H9 (cell line): ENCODE data around the gene EML5. TPM values are rescaled to one million over a fixed set of nuclear protein-coding genes. Genes with fewer than 3 reads are reported as not detected.

Experiments used
- DNase-seq: peaks from one replicate; pipeline ENCODE4 v3.0.0-alpha.2; 2017
- H2AFZ ChIP-seq: one replicate; pipeline ENCODE4 v1.6.1; 2013; ENCODE audit warnings: mild to moderate bottlenecking, low read length, control low read depth, moderate library complexity
- H2AK5ac ChIP-seq: 2 replicates; pipeline ENCODE4 v1.6.1; 2013; ENCODE audit warnings: low read length, control low read depth, mixed read lengths; ENCODE audit not compliant: insufficient read length
- H2BK120ac ChIP-seq: one replicate; pipeline ENCODE4 v1.6.1; 2013; ENCODE audit warnings: low read depth, mild to moderate bottlenecking, low read length, control low read depth, inconsistent platforms; ENCODE audit not compliant: poor library complexity, severe bottlenecking
- H2BK12ac ChIP-seq: 2 replicates; pipeline ENCODE4 v1.6.1; 2013; ENCODE audit warnings: low read length, control low read depth, mixed read lengths, low read depth; ENCODE audit not compliant: insufficient read length
- H2BK15ac ChIP-seq: 2 replicates; pipeline ENCODE4 v1.6.1; 2013; ENCODE audit warnings: low read depth, low read length, control low read depth
- H2BK20ac ChIP-seq: one replicate; pipeline ENCODE4 v1.6.1; 2013; ENCODE audit warnings: low read depth, mild to moderate bottlenecking, low read length, control low read depth, inconsistent platforms; ENCODE audit not compliant: poor library complexity, severe bottlenecking
- H2BK5ac ChIP-seq: 2 replicates; pipeline ENCODE4 v1.6.1; 2013; ENCODE audit warnings: low read length, control low read depth, mixed read lengths; ENCODE audit not compliant: insufficient read length
- H3K14ac ChIP-seq: 2 replicates; pipeline ENCODE4 v1.6.1; 2013; ENCODE audit warnings: low read length, control low read depth; ENCODE audit not compliant: insufficient read depth
- H3K18ac ChIP-seq: 2 replicates; pipeline ENCODE4 v1.6.1; 2013; ENCODE audit warnings: low read depth, mild to moderate bottlenecking, mixed read lengths, low read length, control low read depth; ENCODE audit not compliant: insufficient read length
- H3K23ac ChIP-seq: 2 replicates; pipeline ENCODE4 v1.6.1; 2013; ENCODE audit warnings: low read length, control low read depth, mixed read lengths, low read depth; ENCODE audit not compliant: insufficient read length
- H3K23me2 ChIP-seq: 2 replicates; pipeline ENCODE4 v1.6.1; 2013; ENCODE audit warnings: low read depth, mild to moderate bottlenecking, mixed read lengths, low read length, control low read depth; ENCODE audit not compliant: insufficient read length, poor library complexity, severe bottlenecking
- H3K27ac ChIP-seq: 2 replicates; pipeline ENCODE4 v1.5.1; 2013; ENCODE audit warnings: low read length, control low read depth, mixed read lengths, low read depth; ENCODE audit not compliant: insufficient read length
- H3K27me3 ChIP-seq: 2 replicates; pipeline ENCODE4 v1.6.1; 2013; ENCODE audit warnings: low read length, control low read depth, inconsistent platforms; ENCODE audit not compliant: insufficient read depth
- H3K4ac ChIP-seq: 2 replicates; pipeline ENCODE4 v1.6.1; 2013; ENCODE audit warnings: low read depth, mild to moderate bottlenecking, control low read depth, inconsistent platforms, low read length, moderate library complexity
- H3K4me1 ChIP-seq: 2 replicates; pipeline ENCODE4 v1.6.1; 2013; ENCODE audit warnings: low read length, control low read depth, inconsistent platforms; ENCODE audit not compliant: insufficient read depth
- H3K4me2 ChIP-seq: 2 replicates; pipeline ENCODE4 v1.6.1; 2013; ENCODE audit warnings: low read length, control low read depth, mixed read lengths; ENCODE audit not compliant: insufficient read length, insufficient read depth
- H3K56ac ChIP-seq: 2 replicates; pipeline ENCODE4 v1.6.1; 2013; ENCODE audit warnings: low read depth, mild to moderate bottlenecking, mixed read lengths, low read length, control low read depth; ENCODE audit not compliant: insufficient read length
- H3K79me1 ChIP-seq: 2 replicates; pipeline ENCODE4 v1.6.1; 2013; ENCODE audit warnings: low read depth, mild to moderate bottlenecking, moderate library complexity, low read length, control low read depth, inconsistent platforms; ENCODE audit not compliant: insufficient read depth, poor library complexity, severe bottlenecking
- H3K79me2 ChIP-seq: 2 replicates; pipeline ENCODE4 v1.6.1; 2013; ENCODE audit warnings: low read length, control low read depth, inconsistent platforms; ENCODE audit not compliant: insufficient read depth
- H3K9ac ChIP-seq: 2 replicates; pipeline ENCODE4 v1.6.1; 2013; ENCODE audit warnings: low read length, control low read depth, mixed read lengths; ENCODE audit not compliant: insufficient read length; ENCODE audit errors: extremely low read depth
- H3K9me3 ChIP-seq: one replicate; pipeline ENCODE4 v1.6.1; 2013; ENCODE audit warnings: low read depth, low read length, inconsistent platforms; ENCODE audit not compliant: control insufficient read depth
- H3T11ph ChIP-seq: one replicate; pipeline ENCODE4 v1.6.1; 2013; ENCODE audit warnings: mild to moderate bottlenecking, low read length, control low read depth, inconsistent platforms
- H4K20me1 ChIP-seq: one replicate; pipeline ENCODE4 v1.6.1; 2013; ENCODE audit not compliant: control insufficient read depth, insufficient read length, insufficient read depth
- H4K5ac ChIP-seq: 2 replicates; pipeline ENCODE4 v1.6.1; 2013; ENCODE audit warnings: low read depth, mild to moderate bottlenecking, mixed read lengths, low read length, control low read depth; ENCODE audit not compliant: insufficient read length
- H4K8ac ChIP-seq: replicated peaks from 2 replicates; pipeline ENCODE4 v1.6.1; 2013; ENCODE audit warnings: low read length, control low read depth, mixed read lengths, low read depth; ENCODE audit not compliant: insufficient read length
- H4K91ac ChIP-seq: 2 replicates; pipeline ENCODE4 v1.6.1; 2013; ENCODE audit warnings: low read depth, mild to moderate bottlenecking, moderate library complexity, mixed read lengths, low read length, control low read depth; ENCODE audit not compliant: insufficient read length
- H3K27ac Mint-ChIP-seq, 3 experiments: 2 replicates in 2 of 3; 3 replicates in 1 of 3; pipeline ENCODE4 v1.8.0; 2020 to 2021; ENCODE audit warnings: mixed read lengths in 3 of 3, mild to moderate bottlenecking in 1 of 3, moderate library complexity in 1 of 3
- H3K27me3 Mint-ChIP-seq: 2 replicates; pipeline ENCODE4 v1.8.0; 2021; ENCODE audit warnings: low read depth, mild to moderate bottlenecking, moderate library complexity, mixed read lengths
- H3K36me3 Mint-ChIP-seq, 3 experiments: 2 replicates in 2 of 3; 3 replicates in 1 of 3; pipeline ENCODE4 v1.8.0; 2020 to 2021; ENCODE audit warnings: low read depth in 3 of 3, mixed read lengths in 3 of 3; ENCODE audit not compliant: insufficient read depth in 1 of 3
- H3K4me1 Mint-ChIP-seq, 2 experiments: 2 replicates each; pipeline ENCODE4 v1.8.0; 2020; ENCODE audit warnings: mixed read lengths in 2 of 2
- H3K4me3 Mint-ChIP-seq, 2 experiments: 2 replicates in 1 of 2; 3 replicates in 1 of 2; pipeline ENCODE4 v1.8.0; 2020 to 2021; ENCODE audit warnings: mild to moderate bottlenecking in 2 of 2, mixed read lengths in 2 of 2, moderate library complexity in 1 of 2
- H3K9me3 Mint-ChIP-seq, 2 experiments: 2 replicates in 1 of 2; 3 replicates in 1 of 2; pipeline ENCODE4 v1.8.0; 2020; ENCODE audit warnings: mild to moderate bottlenecking in 2 of 2, mixed read lengths in 2 of 2, moderate library complexity in 1 of 2
- WGBS: extraction: QIAGEN DNeasy Blood & Tissue Kit; methylation state at CpG from one replicate; pipeline ENCODE4 v1.1.7; 2013; ENCODE audit warnings: missing lambda C conversion rate, low lambda C conversion rate, mixed read lengths; ENCODE audit not compliant: insufficient read length; ENCODE audit errors: extremely low coverage; 5-methylcytosine and 5-hydroxymethylcytosine counted together
- total RNA-seq: library from RNA; stranded (reverse); gene quantifications from 2 replicates; pipeline ENCODE4 v1.2.1, GENCODE V29; 2021
- TF ChIP-seq, protein P1 (sequence below): fragments of 200-600 bp; sonication (generic); conservative IDR thresholded peaks from 3 replicates; pipeline ENCODE4 v1.8.0; 2021; ENCODE audit warnings: antibody characterized with exemption, mild to moderate bottlenecking

The EML5 gene
- total RNA-seq, 1 experiment from 2014 or later, result 0.81 TPM

DNA sequence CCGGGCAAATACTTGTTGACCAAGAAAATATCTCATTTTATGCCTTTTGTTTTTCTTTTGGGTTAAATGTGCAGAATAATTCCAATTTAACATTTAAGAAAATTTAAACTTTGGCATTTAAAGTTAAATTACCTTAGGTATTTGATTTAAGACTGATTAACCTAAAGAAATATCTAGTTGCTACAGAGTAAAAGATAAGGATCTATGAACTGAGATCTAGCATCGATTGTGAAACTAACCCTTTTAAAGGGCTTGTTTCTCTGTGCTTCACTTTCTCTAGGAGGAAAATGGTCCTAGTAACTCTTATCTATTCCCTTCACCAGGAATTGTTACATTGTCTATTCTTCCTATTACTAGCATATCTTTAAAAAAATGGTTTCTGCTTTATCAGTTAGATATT lies 29.1 kb upstream of the EML5 start:
- no CpG with 5 or more reads among the region's 2 CpGs for WGBS
- Histone ChIP-seq H3K18ac (no peak overlapping the region), H3K23ac (no peak overlapping the region), H3K4me1 (no peaks in the 10 kb centered on the region), H4K8ac (no peak overlapping the region), H4K5ac (no peak overlapping the region), H3K9ac (no peak overlapping the region), H2AK5ac (no peak overlapping the region), H3K27me3 (no peaks in the 10 kb centered on the region), H2AFZ (no peak overlapping the region), H2BK20ac (no peak overlapping the region), H3K79me2 (no peaks in the 10 kb centered on the region), H3K9me3 (no peaks in the 10 kb centered on the region), H3K14ac (no peak overlapping the region), H4K20me1 (no peaks in the 10 kb centered on the region), H3K4ac (no peak overlapping the region), H3K23me2 (peaks cover 11% of the 10 kb centered on the region), H3K79me1 (no peaks in the 10 kb centered on the region), H3K4me2 (no peak overlapping the region), H4K91ac (no peak overlapping the region), H2BK5ac (no peak overlapping the region), H3K27ac (no peak overlapping the region), H2BK120ac (no peak overlapping the region), H2BK15ac (no peak overlapping the region), H2BK12ac (no peak overlapping the region), H3K56ac (no peak overlapping the region), H3T11ph (no peak overlapping the region)
- Mint-ChIP-seq H3K4me1 (peaks cover 7 to 9% of the 10 kb centered on the region in 2 experiments), H3K27me3 (peaks cover 25% of the 10 kb centered on the region), H3K27ac (no peak overlapping the region), H3K9me3 (no peaks in the 10 kb centered on the region), H3K36me3 (no peaks in the 10 kb centered on the region), H3K4me3 (no peak overlapping the region)
- DNase-seq, result no peak
- TF ChIP-seq, protein P1, sequence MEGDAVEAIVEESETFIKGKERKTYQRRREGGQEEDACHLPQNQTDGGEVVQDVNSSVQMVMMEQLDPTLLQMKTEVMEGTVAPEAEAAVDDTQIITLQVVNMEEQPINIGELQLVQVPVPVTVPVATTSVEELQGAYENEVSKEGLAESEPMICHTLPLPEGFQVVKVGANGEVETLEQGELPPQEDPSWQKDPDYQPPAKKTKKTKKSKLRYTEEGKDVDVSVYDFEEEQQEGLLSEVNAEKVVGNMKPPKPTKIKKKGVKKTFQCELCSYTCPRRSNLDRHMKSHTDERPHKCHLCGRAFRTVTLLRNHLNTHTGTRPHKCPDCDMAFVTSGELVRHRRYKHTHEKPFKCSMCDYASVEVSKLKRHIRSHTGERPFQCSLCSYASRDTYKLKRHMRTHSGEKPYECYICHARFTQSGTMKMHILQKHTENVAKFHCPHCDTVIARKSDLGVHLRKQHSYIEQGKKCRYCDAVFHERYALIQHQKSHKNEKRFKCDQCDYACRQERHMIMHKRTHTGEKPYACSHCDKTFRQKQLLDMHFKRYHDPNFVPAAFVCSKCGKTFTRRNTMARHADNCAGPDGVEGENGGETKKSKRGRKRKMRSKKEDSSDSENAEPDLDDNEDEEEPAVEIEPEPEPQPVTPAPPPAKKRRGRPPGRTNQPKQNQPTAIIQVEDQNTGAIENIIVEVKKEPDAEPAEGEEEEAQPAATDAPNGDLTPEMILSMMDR, result no peak
